HL-60 (cell line): Measurements from ENCODE around the gene EHBP1L1.

Experiments used
- DNase-seq, 2 experiments: peaks; one replicate each; pipeline ENCODE4 v3.0.0-alpha.2; 2010 to 2020; ENCODE audit warnings: low read depth in 1 of 2, low spot score in 1 of 2
- H3K27ac ChIP-seq: fragments of 250-450 bp; sonication (Bioruptor Pico); replicated peaks from 2 replicates; pipeline ENCODE4 v1.5.1; 2020; ENCODE audit warnings: mild to moderate bottlenecking, moderate library complexity
- H3K27me3 ChIP-seq: fragments of 250-450 bp; sonication (Bioruptor Pico); 2 replicates; pipeline ENCODE4 v1.5.1; 2021; ENCODE audit warnings: mild to moderate bottlenecking, moderate library complexity; ENCODE audit not compliant: insufficient read depth, poor library complexity, severe bottlenecking
- H3K4me3 ChIP-seq: replicated peaks from 2 replicates; pipeline ENCODE4 v1.5.1; 2011; ENCODE audit warnings: mild to moderate bottlenecking, control low read depth, low read length; ENCODE audit not compliant: insufficient read depth
- CTCF ChIP-seq: IDR thresholded peaks from one replicate; pipeline ENCODE4 v1.5.1; 2011; ENCODE audit warnings: low read length, control low read depth, inconsistent platforms; ENCODE audit not compliant: insufficient read depth
- GABPA ChIP-seq: IDR thresholded peaks from 2 replicates; pipeline ENCODE4 v1.6.1; 2012; ENCODE audit warnings: low read depth
- POLR2AphosphoS5 ChIP-seq: IDR thresholded peaks from 2 replicates; pipeline ENCODE4 v1.6.1; 2012; ENCODE audit warnings: low read depth
- REST ChIP-seq: IDR thresholded peaks from 2 replicates; pipeline ENCODE4 v1.6.1; 2012; ENCODE audit warnings: low read depth; ENCODE audit not compliant: insufficient replicate concordance
- SPI1 ChIP-seq: IDR thresholded peaks from 2 replicates; pipeline ENCODE4 v1.6.1; 2012; ENCODE audit warnings: low read depth, mild to moderate bottlenecking, borderline replicate concordance

Gene EHBP1L1

GRCh38 chr11:65623852-65624616, 48.2 kb downstream of the EHBP1L1 start:
- no peak for DNase-seq
- no peak overlapping the region for H3K27ac ChIP-seq
- no peak overlapping the region for H3K4me3 ChIP-seq
- no peaks in the 10 kb centered on the region for H3K27me3 ChIP-seq
- TF ChIP-seq REST (no peak), CTCF (no peak), POLR2AphosphoS5 (no peak), GABPA (no peak), SPI1 (no peak)

- TF ChIP-seq GABPA, result no peak
- no peak for TF ChIP-seq CTCF
- no peak for TF ChIP-seq POLR2AphosphoS5
- no peak for TF ChIP-seq REST
- no peak for TF ChIP-seq SPI1
- no peaks in the 10 kb centered on the region for H3K27me3 ChIP-seq
- DNase-seq, result no peak
- H3K4me3 ChIP-seq, result no peak overlapping the region
- no peak overlapping the region for H3K27ac ChIP-seq
Observed at GRCh38 chr11:65624931-65625627, 49.2 kb downstream of the EHBP1L1 start.

- DNase-seq, result peak in 1 of 2 experiments; percentile 60
- H3K27ac ChIP-seq, result no peak overlapping the region
- no peak overlapping the region for H3K4me3 ChIP-seq
- TF ChIP-seq REST, result no peak
- peak; percentile 8 for TF ChIP-seq CTCF
- no peaks in the 10 kb centered on the region for H3K27me3 ChIP-seq
Observed at GRCh38 chr11:65625628-65626342, 49.9 kb downstream of the EHBP1L1 start.
